Measurements from ENCODE around the gene SPATA9.

- TF ChIP-seq CTCF (IDR thresholded peaks at IDR 0.05) (no peak), POLR2AphosphoS5 (IDR thresholded peaks at IDR 0.05) (no peak)
These were observed 15.1 kb downstream of the SPATA9 start for GRCh38 chr5:95667678-95668077.
